ENCODE measurements around the gene GNGT2. TPM values are rescaled to one million over a fixed set of nuclear protein-coding genes. Genes with fewer than 3 reads are reported as not detected.

The GNGT2 gene
- total and polyA plus RNA-seq, 2 of the 4 experiments (the other 2 are of a cell fraction), result 0.18 to 0.79 TPM

DNA sequence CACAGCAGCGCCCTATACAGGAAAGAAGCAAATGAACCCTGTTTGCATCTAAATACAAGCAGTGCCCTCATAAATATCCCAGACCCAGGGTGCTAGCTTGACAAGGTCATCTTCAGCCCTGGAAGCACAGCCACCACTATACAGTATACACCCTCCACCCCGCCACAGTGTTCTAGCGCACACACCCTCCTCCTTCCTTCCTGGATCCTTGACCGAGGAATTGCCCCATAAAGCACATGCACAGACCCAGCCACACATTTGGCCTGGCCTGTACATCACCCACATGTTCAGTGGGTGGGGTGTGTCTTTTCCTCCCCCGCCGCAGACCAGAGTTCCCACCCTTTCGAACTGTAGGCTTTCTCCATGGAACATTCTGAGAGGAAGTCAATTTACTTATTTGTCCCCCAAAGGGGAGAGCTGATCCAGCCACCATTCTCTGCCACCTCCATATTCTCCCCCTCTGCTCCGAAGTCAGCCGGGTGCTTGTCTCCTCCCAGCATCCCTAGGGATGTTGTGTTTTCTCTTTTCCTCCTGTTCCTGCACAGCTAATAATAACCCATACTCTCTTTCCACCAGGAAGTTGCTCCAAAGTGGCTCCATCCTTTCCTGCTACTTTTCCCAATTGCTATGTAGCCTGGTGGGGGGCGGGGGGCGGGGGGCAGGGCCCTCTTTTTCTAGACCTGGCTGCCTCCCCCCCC, 6.7 kb upstream of the GNGT2 start:
- 95% methylated on average over 4 of the region's 11 CpGs; no CpG with 5 or more reads in 1 of the 2 experiments for WGBS, 2 experiments (ENCODE audit: extremely low coverage in 2 of 2, insufficient read length in 1 of 2)

More for the DNA sequence above, 6.7 kb upstream of the GNGT2 start:
- Histone ChIP-seq H3K4me1 (ENCODE audit: control insufficient read depth, insufficient read depth, low read length) (no peaks in the 10 kb centered on the region), H3K79me1 (ENCODE audit: low read depth in 1 of 2, low read length in 2 of 2) (no peaks in the 10 kb centered on the region), H2BK15ac (ENCODE audit: low read depth, low read length) (no peak overlapping the region), H3K4ac (ENCODE audit: low read depth, low read length) (no peak overlapping the region), H2AFZ (replicated peaks; ENCODE audit: low read length, poor library complexity) (no peak overlapping the region), H2BK20ac (ENCODE audit: low read depth, low read length) (no peak overlapping the region), H2AK9ac (replicated peaks; ENCODE audit: low read depth, low read length, poor library complexity) (no peak overlapping the region), H4K20me1 (ENCODE audit: insufficient read depth, low read length) (no peaks in the 10 kb centered on the region), H3K27ac (ENCODE audit: insufficient read depth, low read length) (no peak overlapping the region), H3K9ac (ENCODE audit: low read depth, low read length) (no peak overlapping the region), H2BK5ac (ENCODE audit: low read depth, low read length, poor library complexity, severe bottlenecking) (no peak overlapping the region), H3K14ac (replicated peaks; ENCODE audit: low read depth, low read length) (no peak overlapping the region), H4K8ac (ENCODE audit: low read depth in 2 of 2, low read length in 2 of 2) (no peak overlapping the region), H4K91ac (ENCODE audit: insufficient read depth, low read depth, low read length) (no peak overlapping the region), H3K27me3 (ENCODE audit: control insufficient read depth, insufficient read depth, low read length) (peaks cover 5% of the 10 kb centered on the region), H3K4me3 (ENCODE audit: insufficient read depth, low read depth, low read length) (no peak overlapping the region), H2AK5ac (ENCODE audit: low read depth, low read length) (no peak overlapping the region), H3K23ac (ENCODE audit: low read depth, low read length) (no peak overlapping the region), H3K9me3 (ENCODE audit: control insufficient read depth, insufficient read depth, low read length) (no peaks in the 10 kb centered on the region), H3K56ac (ENCODE audit: extremely low read depth, insufficient read depth, low read length) (no peak overlapping the region), H3K9me1 (ENCODE audit: insufficient read depth, low read length) (no peaks in the 10 kb centered on the region), H2BK120ac (ENCODE audit: low read depth, low read length) (no peak overlapping the region), H4K5ac (ENCODE audit: low read depth, low read length) (no peak overlapping the region), H3K4me2 (ENCODE audit: low read depth, low read length) (no peak overlapping the region), H3K36me3 (ENCODE audit: control insufficient read depth, insufficient read depth, low read length) (no peaks in the 10 kb centered on the region), H3K18ac (ENCODE audit: low read depth, low read length) (no peak overlapping the region)
- dilution Hi-C loops (cut with HindIII; ENCODE audit: low sequenced_read_pairs, unreplicated experiment), result no loop called here
- in situ Hi-C loops (cut with MboI; ENCODE audit: low sequenced_read_pairs), result no loop called here
- CTCF ChIA-PET, result no interaction called here
- TF ChIP-seq NFE2L2 (IDR thresholded peaks at IDR 0.05; ENCODE audit: low read depth, low read length) (no peak), MAFK (IDR thresholded peaks at IDR 0.05; ENCODE audit: low read depth, low read length) (no peak), POLR2A (IDR thresholded peaks at IDR 0.05; ENCODE audit: low read depth, low read length) (no peak), CEBPB (IDR thresholded peaks at IDR 0.05; ENCODE audit: low read depth, low read length) (no peak), RFX5 (IDR thresholded peaks at IDR 0.05; ENCODE audit: low read depth, low read length) (no peak), CHD1 (IDR thresholded peaks at IDR 0.05; ENCODE audit: low read depth, low read length) (no peak), BHLHE40 (IDR thresholded peaks at IDR 0.05; ENCODE audit: low read depth, low read length) (no peak), SMC3 (IDR thresholded peaks at IDR 0.05; ENCODE audit: low read depth, low read length) (no peak), MAZ (IDR thresholded peaks at IDR 0.05; ENCODE audit: borderline replicate concordance, low read depth, low read length) (no peak), RCOR1 (IDR thresholded peaks at IDR 0.05; ENCODE audit: insufficient replicate concordance, low read length) (no peak), FOS (IDR thresholded peaks at IDR 0.05; ENCODE audit: low read depth, low read length) (no peak), MXI1 (IDR thresholded peaks at IDR 0.05; ENCODE audit: borderline replicate concordance, low read depth, low read length) (no peak), RAD21 (IDR thresholded peaks at IDR 0.05; ENCODE audit: low read length) (no peak)
- TF ChIP-seq, protein P1, sequence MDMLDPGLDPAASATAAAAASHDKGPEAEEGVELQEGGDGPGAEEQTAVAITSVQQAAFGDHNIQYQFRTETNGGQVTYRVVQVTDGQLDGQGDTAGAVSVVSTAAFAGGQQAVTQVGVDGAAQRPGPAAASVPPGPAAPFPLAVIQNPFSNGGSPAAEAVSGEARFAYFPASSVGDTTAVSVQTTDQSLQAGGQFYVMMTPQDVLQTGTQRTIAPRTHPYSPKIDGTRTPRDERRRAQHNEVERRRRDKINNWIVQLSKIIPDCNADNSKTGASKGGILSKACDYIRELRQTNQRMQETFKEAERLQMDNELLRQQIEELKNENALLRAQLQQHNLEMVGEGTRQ (IDR thresholded peaks at IDR 0.05; ENCODE audit: low read depth, low read length), result no peak
- TF ChIP-seq, protein P2, sequence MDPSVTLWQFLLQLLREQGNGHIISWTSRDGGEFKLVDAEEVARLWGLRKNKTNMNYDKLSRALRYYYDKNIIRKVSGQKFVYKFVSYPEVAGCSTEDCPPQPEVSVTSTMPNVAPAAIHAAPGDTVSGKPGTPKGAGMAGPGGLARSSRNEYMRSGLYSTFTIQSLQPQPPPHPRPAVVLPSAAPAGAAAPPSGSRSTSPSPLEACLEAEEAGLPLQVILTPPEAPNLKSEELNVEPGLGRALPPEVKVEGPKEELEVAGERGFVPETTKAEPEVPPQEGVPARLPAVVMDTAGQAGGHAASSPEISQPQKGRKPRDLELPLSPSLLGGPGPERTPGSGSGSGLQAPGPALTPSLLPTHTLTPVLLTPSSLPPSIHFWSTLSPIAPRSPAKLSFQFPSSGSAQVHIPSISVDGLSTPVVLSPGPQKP (IDR thresholded peaks at IDR 0.05; ENCODE audit: borderline replicate concordance, low read depth, low read length), result no peak
- TF ChIP-seq, protein P3, sequence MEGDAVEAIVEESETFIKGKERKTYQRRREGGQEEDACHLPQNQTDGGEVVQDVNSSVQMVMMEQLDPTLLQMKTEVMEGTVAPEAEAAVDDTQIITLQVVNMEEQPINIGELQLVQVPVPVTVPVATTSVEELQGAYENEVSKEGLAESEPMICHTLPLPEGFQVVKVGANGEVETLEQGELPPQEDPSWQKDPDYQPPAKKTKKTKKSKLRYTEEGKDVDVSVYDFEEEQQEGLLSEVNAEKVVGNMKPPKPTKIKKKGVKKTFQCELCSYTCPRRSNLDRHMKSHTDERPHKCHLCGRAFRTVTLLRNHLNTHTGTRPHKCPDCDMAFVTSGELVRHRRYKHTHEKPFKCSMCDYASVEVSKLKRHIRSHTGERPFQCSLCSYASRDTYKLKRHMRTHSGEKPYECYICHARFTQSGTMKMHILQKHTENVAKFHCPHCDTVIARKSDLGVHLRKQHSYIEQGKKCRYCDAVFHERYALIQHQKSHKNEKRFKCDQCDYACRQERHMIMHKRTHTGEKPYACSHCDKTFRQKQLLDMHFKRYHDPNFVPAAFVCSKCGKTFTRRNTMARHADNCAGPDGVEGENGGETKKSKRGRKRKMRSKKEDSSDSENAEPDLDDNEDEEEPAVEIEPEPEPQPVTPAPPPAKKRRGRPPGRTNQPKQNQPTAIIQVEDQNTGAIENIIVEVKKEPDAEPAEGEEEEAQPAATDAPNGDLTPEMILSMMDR (conservative IDR thresholded peaks at IDR 0.05; ENCODE audit: low read depth, low read length), result no peak
- no TSS peak for BruUV-seq (replicated peaks)
- POLR2A ChIA-PET (ENCODE audit: unreplicated experiment), result no interaction called here
- intact Hi-C loops (cut with micrococcal nuclease), result no loop called here
- DNase-seq, result no peak
- no peak for ATAC-seq (ENCODE audit: low read depth)

Measured in IMR-90 (cell line).